ENCODE results near the gene HOXA4.

Gene HOXA4

DNA sequence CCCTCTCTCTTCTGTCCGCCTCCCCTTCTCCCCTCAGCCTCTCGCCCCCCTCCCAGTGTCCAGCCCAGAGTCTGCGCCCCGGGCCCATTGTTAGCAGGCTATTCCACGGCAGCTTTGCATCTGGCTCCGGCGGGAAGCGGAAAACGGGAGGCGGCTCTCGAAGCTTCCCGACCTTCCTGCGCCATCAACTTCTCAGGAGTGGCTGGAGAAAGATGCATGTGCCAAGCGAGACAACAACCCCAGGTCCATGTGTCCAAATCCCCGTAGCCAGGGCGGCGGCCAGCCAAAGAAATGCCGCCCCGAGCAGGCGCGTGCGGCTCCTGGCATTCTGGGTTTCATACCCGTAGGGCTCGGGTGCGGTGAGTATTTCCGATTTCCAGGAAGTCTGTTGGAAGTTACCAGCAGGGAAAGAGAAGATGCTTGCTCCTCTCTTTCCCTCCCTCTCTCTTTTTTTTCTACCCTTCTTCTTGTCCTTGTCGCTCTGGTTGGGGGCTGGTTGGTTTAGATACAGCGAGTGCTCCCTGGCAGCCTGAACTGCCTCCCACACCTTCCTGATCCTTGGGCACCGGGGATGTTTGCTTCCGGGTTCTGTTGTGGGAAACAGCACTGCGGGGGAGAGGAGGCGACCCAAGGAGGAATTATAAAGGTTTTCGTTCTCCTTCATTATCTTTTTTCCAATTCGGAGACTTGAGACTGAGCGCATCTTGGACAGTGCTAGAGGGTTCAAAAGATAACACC lies 26.9 kb downstream of the HOXA4 start:
- H3K4me3 ChIP-seq (ENCODE audit: low read depth, low read length) = no peak overlapping the region
- DNase-seq (ENCODE audit: low read depth) = no peak
- TF ChIP-seq, protein P1, sequence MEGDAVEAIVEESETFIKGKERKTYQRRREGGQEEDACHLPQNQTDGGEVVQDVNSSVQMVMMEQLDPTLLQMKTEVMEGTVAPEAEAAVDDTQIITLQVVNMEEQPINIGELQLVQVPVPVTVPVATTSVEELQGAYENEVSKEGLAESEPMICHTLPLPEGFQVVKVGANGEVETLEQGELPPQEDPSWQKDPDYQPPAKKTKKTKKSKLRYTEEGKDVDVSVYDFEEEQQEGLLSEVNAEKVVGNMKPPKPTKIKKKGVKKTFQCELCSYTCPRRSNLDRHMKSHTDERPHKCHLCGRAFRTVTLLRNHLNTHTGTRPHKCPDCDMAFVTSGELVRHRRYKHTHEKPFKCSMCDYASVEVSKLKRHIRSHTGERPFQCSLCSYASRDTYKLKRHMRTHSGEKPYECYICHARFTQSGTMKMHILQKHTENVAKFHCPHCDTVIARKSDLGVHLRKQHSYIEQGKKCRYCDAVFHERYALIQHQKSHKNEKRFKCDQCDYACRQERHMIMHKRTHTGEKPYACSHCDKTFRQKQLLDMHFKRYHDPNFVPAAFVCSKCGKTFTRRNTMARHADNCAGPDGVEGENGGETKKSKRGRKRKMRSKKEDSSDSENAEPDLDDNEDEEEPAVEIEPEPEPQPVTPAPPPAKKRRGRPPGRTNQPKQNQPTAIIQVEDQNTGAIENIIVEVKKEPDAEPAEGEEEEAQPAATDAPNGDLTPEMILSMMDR (IDR thresholded peaks at IDR 0.05; ENCODE audit: insufficient read depth, low read depth, low read length, missing control alignments) = no peak

DNA sequence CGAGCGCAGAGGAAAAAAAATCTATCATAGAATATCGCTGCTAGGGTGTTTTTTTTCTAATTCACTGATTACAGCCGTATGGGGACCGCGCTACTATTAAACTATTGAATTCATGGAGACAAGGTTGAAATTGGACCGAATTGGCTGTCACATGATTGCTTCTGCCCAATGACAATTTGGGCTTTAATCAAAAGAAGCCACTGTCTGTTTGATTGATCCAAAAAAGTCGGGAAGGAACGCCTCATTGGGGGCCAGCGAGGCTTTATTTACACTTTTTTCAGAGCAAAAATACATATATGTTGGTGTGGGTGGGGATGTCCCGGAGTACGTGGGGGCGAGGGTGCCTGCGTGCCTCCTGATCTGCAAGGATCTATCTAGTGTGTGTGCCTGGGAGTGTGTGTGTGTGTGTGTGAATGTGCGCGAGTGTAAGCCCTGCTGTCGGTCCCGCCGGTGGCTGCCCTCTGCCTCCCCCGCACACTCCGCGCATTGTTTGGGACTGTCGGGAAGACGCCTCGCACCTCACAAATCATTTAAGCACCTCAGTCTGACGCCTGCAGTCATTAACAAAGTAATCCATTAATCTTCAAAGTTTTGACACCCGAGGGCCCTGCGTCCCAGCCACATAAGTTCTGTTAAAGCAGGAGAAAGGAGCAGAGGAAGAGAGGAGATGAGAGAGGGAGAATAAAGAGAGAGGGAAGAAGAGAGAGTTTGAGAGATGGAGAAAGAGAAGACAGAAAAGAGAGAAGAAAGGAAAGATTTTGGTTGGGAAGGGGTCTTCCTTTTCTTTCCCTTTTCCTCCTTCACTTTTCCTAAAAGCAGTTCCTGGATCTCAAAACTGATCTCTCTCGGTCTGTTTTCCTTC lies 27.7 kb downstream of the HOXA4 start, which contains the start of gene HOXA2:
TSS of gene HOXA2 (minus strand) at position 103 of the 862 bp plus-strand sequence. CDS start 183 bp downstream, outside the sequence.
- H3K4me3 ChIP-seq (ENCODE audit: low read depth, low read length) = no peak within 1 kb of the TSS
- DNase-seq (ENCODE audit: low read depth) = no peak
- TF ChIP-seq, protein P1 (IDR thresholded peaks at IDR 0.05; ENCODE audit: insufficient read depth, low read depth, low read length, missing control alignments) = no peak

DNA sequence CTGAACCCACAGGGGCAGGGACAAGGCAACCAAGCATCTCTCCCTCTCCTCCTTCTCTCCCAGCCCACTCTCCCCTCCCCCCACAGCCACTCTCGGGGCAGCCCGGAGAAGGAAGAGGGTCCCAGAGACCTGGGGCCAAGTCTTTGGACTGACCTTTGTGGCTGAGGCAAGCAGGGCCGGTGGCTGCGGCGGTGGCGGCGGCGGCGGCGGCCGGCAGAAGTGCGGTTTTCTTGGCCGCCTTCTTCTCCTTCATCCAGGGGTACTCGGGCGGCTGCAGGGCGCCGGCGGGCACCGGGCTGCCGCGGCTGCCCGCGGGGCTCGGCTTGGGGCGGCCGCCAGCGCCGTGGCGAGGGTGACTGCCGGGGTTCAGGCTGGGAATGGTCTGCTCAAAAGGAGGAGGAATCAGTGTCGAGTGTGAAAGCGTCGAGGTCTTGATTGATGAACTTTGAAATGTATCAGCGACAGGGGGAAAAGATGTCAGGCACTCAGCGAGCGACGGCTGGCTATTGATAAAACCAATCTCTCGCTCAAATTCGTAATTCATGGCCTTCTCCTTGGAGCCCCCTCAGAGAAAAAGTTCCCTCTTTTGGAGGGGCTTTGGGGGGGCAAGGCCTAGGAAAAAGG lies 28.5 kb downstream of the HOXA4 start:
- TF ChIP-seq, protein P1 (IDR thresholded peaks at IDR 0.05; ENCODE audit: insufficient read depth, low read depth, low read length, missing control alignments) = no peak
- H3K4me3 ChIP-seq (ENCODE audit: low read depth, low read length) = no peak overlapping the region
- DNase-seq (ENCODE audit: low read depth) = no peak

DNA sequence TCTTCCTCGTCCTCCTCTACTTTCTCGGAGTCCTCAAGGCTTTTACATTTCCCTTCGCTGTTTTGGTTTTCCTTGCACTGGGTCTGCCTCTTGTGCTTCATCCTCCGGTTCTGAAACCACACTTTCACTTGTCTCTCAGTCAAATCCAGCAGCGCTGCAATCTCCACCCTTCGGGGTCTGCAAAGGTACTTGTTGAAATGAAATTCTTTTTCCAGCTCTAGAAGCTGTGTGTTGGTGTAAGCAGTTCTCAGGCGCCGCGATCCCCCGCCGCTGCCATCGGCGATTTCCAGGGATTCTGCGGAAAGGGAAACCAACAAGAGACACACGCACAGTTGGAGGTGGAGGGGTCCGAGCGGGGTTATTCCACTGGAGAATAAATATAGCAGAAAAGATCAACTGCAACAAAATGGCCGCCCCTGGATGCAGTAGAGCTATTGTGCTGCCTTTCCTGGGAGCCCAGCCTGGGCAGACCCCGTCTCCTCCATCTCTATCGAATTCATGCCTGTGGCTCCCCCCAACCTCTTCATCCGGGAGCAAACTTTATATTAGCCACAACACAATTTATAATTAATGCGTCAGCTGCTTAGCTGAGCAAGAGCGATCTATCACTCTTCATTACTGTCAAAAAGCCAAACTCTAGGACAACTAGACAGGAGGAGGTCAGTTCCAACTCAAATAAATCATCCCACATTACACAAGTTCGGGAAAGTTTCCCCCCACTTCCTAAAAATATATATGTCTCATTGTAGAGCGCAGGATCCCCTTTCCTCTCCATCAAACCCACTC lies 29.2 kb downstream of the HOXA4 start:
- H3K4me3 ChIP-seq (ENCODE audit: low read depth, low read length) = no peak overlapping the region
- TF ChIP-seq, protein P1 (IDR thresholded peaks at IDR 0.05; ENCODE audit: insufficient read depth, low read depth, low read length, missing control alignments) = no peak
- no peak for DNase-seq (ENCODE audit: low read depth)

DNA sequence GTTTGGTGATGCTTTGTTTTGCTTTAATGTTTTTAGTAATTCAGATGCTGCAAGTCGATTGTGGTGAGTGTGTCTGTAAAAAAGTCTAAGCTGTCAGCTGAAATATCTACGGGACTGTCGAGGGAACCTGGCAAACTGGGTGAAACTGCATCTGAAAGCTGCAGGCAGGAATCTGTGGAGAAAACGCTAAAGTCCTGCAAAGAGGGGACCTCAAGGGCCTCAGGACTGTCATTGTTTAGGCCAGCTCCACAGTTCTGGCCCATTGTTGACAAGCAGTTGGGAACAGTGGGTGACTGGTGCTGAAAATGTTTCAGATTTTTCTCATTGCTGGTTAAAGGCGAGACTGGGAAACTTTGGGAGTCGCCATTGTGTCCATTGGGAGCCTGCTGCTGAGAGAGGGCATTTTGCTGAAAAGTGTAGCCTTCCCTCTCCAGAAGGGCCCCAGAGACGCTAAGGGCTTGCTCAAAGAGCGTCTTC lies 29.8 kb downstream of the HOXA4 start:
- TF ChIP-seq, protein P1 (IDR thresholded peaks at IDR 0.05; ENCODE audit: insufficient read depth, low read depth, low read length, missing control alignments) = no peak

More for the DNA sequence above, 29.8 kb downstream of the HOXA4 start:
- no peak overlapping the region for H3K4me3 ChIP-seq (ENCODE audit: low read depth, low read length)
- no peak for DNase-seq (ENCODE audit: low read depth)

All from GM12865 (cell line).